K562 (cell line): ENCODE data around the gene PNPO. TPM values are rescaled to one million over a fixed set of nuclear protein-coding genes. Genes with fewer than 3 reads are reported as not detected.
A peak's percentile ranks its signal among the peaks of the same experiment; 100 is the strongest.

Source experiments
- ARID1B ChIP-seq: fragments of 450-650 bp; IDR thresholded peaks from 2 replicates; pipeline ENCODE4 v1.6.1; 2016; ENCODE audit warnings: antibody characterized with exemption, mild to moderate bottlenecking, inconsistent platforms
- ATF2 ChIP-seq: sonication (generic); formaldehyde crosslinking; IDR thresholded peaks from 2 replicates; pipeline ENCODE4 v1.8.1; 2022; ENCODE audit warnings: missing genetic modification reagents
- CBFA2T2 ChIP-seq: fragments of 450-650 bp; conservative IDR thresholded peaks from 2 replicates; pipeline ENCODE4 v1.6.1; 2017; ENCODE audit warnings: mild to moderate bottlenecking
- CREB3 ChIP-seq: fragments of 450-650 bp; conservative IDR thresholded peaks from 2 replicates; pipeline ENCODE4 v1.6.1; 2016; ENCODE audit warnings: missing genetic modification characterization, low read depth, mild to moderate bottlenecking, missing compliant biosample characterization, moderate library complexity
- DPF2 ChIP-seq: fragments of 450-650 bp; IDR thresholded peaks from 2 replicates; pipeline ENCODE4 v1.6.1; 2016
- FOSL1 ChIP-seq: fragments of 200-800 bp; sonication (Bioruptor generic); conservative IDR thresholded peaks from 2 replicates; pipeline ENCODE4 v1.6.1; 2016; ENCODE audit warnings: missing genetic modification characterization, missing compliant biosample characterization
- FOXJ3 ChIP-seq: sonication (generic); formaldehyde crosslinking; IDR thresholded peaks from 2 replicates; pipeline ENCODE4 v1.4.0; 2020; ENCODE audit warnings: mild to moderate bottlenecking, missing genetic modification reagents
- FOXK1 ChIP-seq: sonication (generic); formaldehyde crosslinking; IDR thresholded peaks from 2 replicates; pipeline ENCODE4 v1.8.0; 2022; ENCODE audit warnings: missing genetic modification reagents, mild to moderate bottlenecking, borderline replicate concordance
- HSF4 ChIP-seq: fragments of 250-450 bp; sonication (Bioruptor Pico); IDR thresholded peaks from 2 replicates; pipeline ENCODE4 v2.1.2; 2022; ENCODE audit warnings: mild to moderate bottlenecking, moderate library complexity, borderline replicate concordance
- JUN ChIP-seq, 2 experiments: sonication (generic) in 1 of 2; formaldehyde crosslinking in 1 of 2; IDR thresholded peaks; 2 replicates each; pipeline versions ENCODE4 v1.6.1 to v1.8.0; 2012 to 2022; ENCODE audit warnings: borderline replicate concordance in 2 of 2, mild to moderate bottlenecking in 2 of 2, improper control_type of control experiment in 1 of 2, low read depth in 1 of 2, low read length in 1 of 2, missing genetic modification reagents in 1 of 2
- MBD2 ChIP-seq: sonication (generic); IDR thresholded peaks from 2 replicates; pipeline ENCODE4 v1.6.1; 2016; ENCODE audit warnings: low read depth, borderline replicate concordance
- MNT ChIP-seq, 2 experiments: fragments of 450-650 bp; conservative IDR thresholded peaks; 2 replicates each; pipeline ENCODE4 v1.6.1; 2017; ENCODE audit warnings: mild to moderate bottlenecking in 2 of 2, moderate library complexity in 2 of 2
- NEUROD1 ChIP-seq: fragments of 150-350 bp; IDR thresholded peaks from 2 replicates; pipeline ENCODE4 v1.6.1; 2014; ENCODE audit warnings: borderline replicate concordance, low read length, low read depth; ENCODE audit not compliant: partially characterized antibody
- PCBP1 ChIP-seq: fragments of 200-400 bp; formaldehyde crosslinking; IDR thresholded peaks from 2 replicates; pipeline ENCODE4 v1.6.1; 2018; ENCODE audit warnings: mild to moderate bottlenecking, low read depth, low read length; ENCODE audit not compliant: poor library complexity, severe bottlenecking
- PKNOX1 ChIP-seq: fragments of 450-650 bp; IDR thresholded peaks from 2 replicates; pipeline ENCODE4 v1.6.1; 2016
- PREB ChIP-seq: sonication (generic); formaldehyde crosslinking; IDR thresholded peaks from 2 replicates; pipeline ENCODE4 v1.8.1; 2023; ENCODE audit warnings: mild to moderate bottlenecking, missing genetic modification reagents
- RUNX1 ChIP-seq: sonication (generic); IDR thresholded peaks from 2 replicates; pipeline ENCODE4 v1.6.1; 2016; ENCODE audit warnings: antibody characterized with exemption, low read depth
- SMAD4 ChIP-seq: fragments of 250-450 bp; sonication (Bioruptor Pico); conservative IDR thresholded peaks from 2 replicates; pipeline ENCODE4 v1.8.0; 2021; ENCODE audit warnings: inconsistent platforms, mild to moderate bottlenecking, moderate library complexity
- SP2 ChIP-seq: IDR thresholded peaks from 2 replicates; pipeline ENCODE4 v1.6.1; 2011; ENCODE audit warnings: mild to moderate bottlenecking, low read depth, low read length, moderate library complexity; ENCODE audit not compliant: poor library complexity, severe bottlenecking; ENCODE audit errors: extremely low read depth
- ZNF134 ChIP-seq: fragments of 250-450 bp; sonication (Bioruptor Pico); conservative IDR thresholded peaks from 2 replicates; pipeline ENCODE4 v1.4.0; 2020
- ZNF174 ChIP-seq: fragments of 250-450 bp; sonication (Bioruptor Pico); IDR thresholded peaks from 2 replicates; pipeline ENCODE4 v1.4.0; 2020; ENCODE audit warnings: mild to moderate bottlenecking
- ZNF316 ChIP-seq: fragments of 450-650 bp; IDR thresholded peaks from 2 replicates; pipeline ENCODE4 v1.6.1; 2016
- ZNF830 ChIP-seq: fragments of 250-450 bp; sonication (Bioruptor Pico); IDR thresholded peaks from 2 replicates; pipeline ENCODE4 v1.5.0; 2021; ENCODE audit warnings: mild to moderate bottlenecking
- polyA plus RNA-seq, 8 experiments: library from polyadenylated mRNA; depleted of rRNA in 4 of 8; stranded (reverse) in 5 of 8; unstranded in 3 of 8; fragments of >200 nt; fragmentation: Nextera tagmentation in 2 of 8; fragmentation: Illumina TruSeq in 1 of 8; extraction: Ambion mirVana in 2 of 8; extraction: Trizol in 1 of 8; gene quantifications; 2 replicates each; pipeline versions ENCODE4 v1.2.1 to v1.2.3, GENCODE V29; 2011 to 2014; ENCODE audit warnings: inconsistent platforms in 1 of 8, missing spikeins in 1 of 8
- total RNA-seq, 7 experiments: library from RNA; depleted of rRNA in 6 of 7; stranded (reverse); fragments of >200 nt in 6 of 7; fragmentation: Illumina TruSeq in 2 of 7; extraction: Trizol in 2 of 7; gene quantifications; 2 replicates each; pipeline versions ENCODE4 v1.2.1 to v1.2.3, GENCODE V29; 2011 to 2021; ENCODE audit warnings: low replicate concordance in 1 of 7

Gene PNPO
- total and polyA plus RNA-seq, 9 of the 15 experiments (the other 6 are each of a cell fraction or from before 2014, with no cell fraction given) = 16.6 to 39.0 (median 27.4) TPM

- TF ChIP-seq MNT (conservative IDR thresholded peaks at IDR 0.05) (peak in 1 of 2 experiments; percentile 47; a peak in 1 of 4 replicates), DPF2 (peak; percentile 68), SP2 (no peak), JUN (IDR thresholded peaks at IDR 0.05; ENCODE audit: borderline replicate concordance, low read depth, low read length) (no peak), JUN (CRISPR knock-in tag; IDR thresholded peaks at IDR 0.05; ENCODE audit: borderline replicate concordance) (no peak), FOSL1 (tag) (peak; percentile 82), CREB3 (no peak), PCBP1 (no peak), ZNF174 (no peak), CBFA2T2 (peak; percentile 75), RUNX1 (0 out of 2 replicates have a peak, but pooled peaks have one; percentile 20), ZNF134 (CRISPR knock-in tag) (no peak), PREB (CRISPR knock-in tag) (no peak), MBD2 (no peak), NEUROD1 (no peak), PKNOX1 (no peak), FOXJ3 (CRISPR knock-in tag) (no peak), FOXK1 (CRISPR knock-in tag) (no peak), HSF4 (CRISPR knock-in tag) (no peak), ZNF316 (no peak), ATF2 (no peak), ZNF830 (CRISPR knock-in tag) (no peak), SMAD4 (CRISPR knock-in tag) (no peak), ARID1B (peak; percentile 82)
Measured at GRCh38 chr17:47935961-47936360, 5.4 kb upstream of the PNPO start (continued).
